Measurements from ENCODE around the gene MATK. TPM values are rescaled to one million over a fixed set of nuclear protein-coding genes. Genes with fewer than 3 reads are reported as not detected.

Gene MATK
- total RNA-seq, 2 donors from 2014 or later, result 0.66 to 1.2 TPM

- peaks cover 10% of the 10 kb centered on the region for H3K36me3 ChIP-seq
Observed at GRCh38 chr19:3746371-3747056, 39.7 kb downstream of the MATK start.

DNA sequence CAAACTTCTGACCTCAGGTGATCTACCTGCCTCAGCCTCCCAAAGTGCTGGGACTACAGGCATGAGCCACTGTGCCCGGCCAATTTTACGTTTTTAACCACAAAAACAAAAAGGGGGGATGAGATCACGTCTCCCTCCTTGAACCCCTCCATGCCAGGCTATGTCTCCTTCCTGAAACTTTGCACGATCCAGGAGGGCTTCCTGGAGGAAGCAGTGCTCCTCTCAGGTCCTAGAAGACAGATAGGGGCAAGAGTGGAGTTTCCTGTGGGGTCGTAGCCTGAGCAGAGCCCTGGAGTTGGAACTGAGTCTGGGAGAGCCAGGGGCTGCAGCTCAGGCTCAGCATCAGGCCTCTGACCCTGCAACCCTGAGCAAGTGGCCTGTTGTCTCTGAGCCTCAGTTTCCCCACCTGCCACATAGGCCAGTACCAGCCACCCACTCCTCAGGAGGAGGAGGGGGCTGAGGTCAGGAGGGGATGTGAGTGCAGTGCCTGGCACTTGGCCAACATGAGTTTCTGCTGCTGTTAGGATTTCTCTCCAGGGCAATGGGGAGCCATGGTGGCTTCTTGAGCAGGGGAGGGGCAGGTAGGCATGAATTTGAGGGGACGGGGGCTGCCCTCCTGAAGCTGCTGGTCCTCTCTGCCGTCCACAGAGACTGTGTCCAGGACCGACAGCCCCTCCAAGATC lies 40.7 kb downstream of the MATK start:
- no peak for DNase-seq
- intact Hi-C loops (cut with DNase I), result no loop called here
- H3K36me3 ChIP-seq, result peaks cover 5% of the 10 kb centered on the region
- H3K27me3 ChIP-seq, result no peaks in the 10 kb centered on the region
- H3K9ac ChIP-seq (ENCODE audit: low read depth in 2 of 2, low read length in 2 of 2), result no peak overlapping the region
- no peaks in the 10 kb centered on the region for H3K4me1 ChIP-seq
- no peaks in the 10 kb centered on the region for H3K9me3 ChIP-seq
- H3K4me3 ChIP-seq, result no peak overlapping the region
- TF ChIP-seq, protein P1, sequence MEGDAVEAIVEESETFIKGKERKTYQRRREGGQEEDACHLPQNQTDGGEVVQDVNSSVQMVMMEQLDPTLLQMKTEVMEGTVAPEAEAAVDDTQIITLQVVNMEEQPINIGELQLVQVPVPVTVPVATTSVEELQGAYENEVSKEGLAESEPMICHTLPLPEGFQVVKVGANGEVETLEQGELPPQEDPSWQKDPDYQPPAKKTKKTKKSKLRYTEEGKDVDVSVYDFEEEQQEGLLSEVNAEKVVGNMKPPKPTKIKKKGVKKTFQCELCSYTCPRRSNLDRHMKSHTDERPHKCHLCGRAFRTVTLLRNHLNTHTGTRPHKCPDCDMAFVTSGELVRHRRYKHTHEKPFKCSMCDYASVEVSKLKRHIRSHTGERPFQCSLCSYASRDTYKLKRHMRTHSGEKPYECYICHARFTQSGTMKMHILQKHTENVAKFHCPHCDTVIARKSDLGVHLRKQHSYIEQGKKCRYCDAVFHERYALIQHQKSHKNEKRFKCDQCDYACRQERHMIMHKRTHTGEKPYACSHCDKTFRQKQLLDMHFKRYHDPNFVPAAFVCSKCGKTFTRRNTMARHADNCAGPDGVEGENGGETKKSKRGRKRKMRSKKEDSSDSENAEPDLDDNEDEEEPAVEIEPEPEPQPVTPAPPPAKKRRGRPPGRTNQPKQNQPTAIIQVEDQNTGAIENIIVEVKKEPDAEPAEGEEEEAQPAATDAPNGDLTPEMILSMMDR (IDR thresholded peaks at IDR 0.05), result no peak
- no peak overlapping the region for H3K27ac ChIP-seq

More at GRCh38 chr19:3746371-3747056, 39.7 kb downstream of the MATK start:
- TF ChIP-seq, protein P1 (IDR thresholded peaks at IDR 0.05), result no peak
- intact Hi-C loops (cut with DNase I), result no loop called here
- Histone ChIP-seq H3K4me1 (no peaks in the 10 kb centered on the region), H3K9ac (ENCODE audit: low read depth in 2 of 2, low read length in 2 of 2) (no peak overlapping the region), H3K4me3 (no peak overlapping the region), H3K27me3 (no peaks in the 10 kb centered on the region), H3K9me3 (no peaks in the 10 kb centered on the region), H3K27ac (no peak overlapping the region)
- DNase-seq, result no peak

- DNase-seq, result no peak
- Histone ChIP-seq H3K4me3 (no peak overlapping the region), H3K9me3 (no peaks in the 10 kb centered on the region), H3K27me3 (no peaks in the 10 kb centered on the region), H3K36me3 (peaks cover 2% of the 10 kb centered on the region), H3K4me1 (no peaks in the 10 kb centered on the region), H3K9ac (ENCODE audit: low read depth in 2 of 2, low read length in 2 of 2) (no peak overlapping the region), H3K27ac (no peak overlapping the region)
- intact Hi-C loops (cut with DNase I), result no loop called here
- TF ChIP-seq, protein P1 (IDR thresholded peaks at IDR 0.05), result no peak
Observed at GRCh38 chr19:3743486-3743885, 42.7 kb downstream of the MATK start.

- Histone ChIP-seq H3K27me3 (no peaks in the 10 kb centered on the region), H3K4me1 (no peaks in the 10 kb centered on the region), H3K36me3 (peaks cover 7% of the 10 kb centered on the region), H3K9ac (ENCODE audit: low read depth in 2 of 2, low read length in 2 of 2) (no peak overlapping the region), H3K4me3 (no peak overlapping the region), H3K9me3 (no peaks in the 10 kb centered on the region), H3K27ac (no peak overlapping the region)
- TF ChIP-seq, protein P1 (IDR thresholded peaks at IDR 0.05), result no peak
- intact Hi-C loops (cut with DNase I), result no loop called here
- no peak for DNase-seq
Observed at GRCh38 chr19:3740431-3740830, 45.8 kb downstream of the MATK start.

- Histone ChIP-seq H3K36me3 (peaks cover 7% of the 10 kb centered on the region), H3K4me1 (no peaks in the 10 kb centered on the region), H3K9me3 (no peaks in the 10 kb centered on the region), H3K27ac (no peak overlapping the region), H3K9ac (ENCODE audit: low read depth in 2 of 2, low read length in 2 of 2) (no peak overlapping the region), H3K4me3 (no peak overlapping the region), H3K27me3 (no peaks in the 10 kb centered on the region)
- intact Hi-C loops (cut with DNase I), result no loop called here
- no peak for DNase-seq
- TF ChIP-seq, protein P1 (IDR thresholded peaks at IDR 0.05), result no peak
Observed at GRCh38 chr19:3738477-3739220, 47.5 kb downstream of the MATK start.
